Aortic smooth muscle cell (primary cell): ENCODE data around the gene PGLYRP4. TPM values are rescaled to one million over a fixed set of nuclear protein-coding genes. Genes with fewer than 3 reads are reported as not detected.

ENCODE experiments used
- total RNA-seq: library from RNA; depleted of rRNA; stranded (reverse); fragments of >200 nt; gene quantifications from 2 replicates; pipeline ENCODE4 v1.2.3, GENCODE V29; 2014

The PGLYRP4 gene, protein sequence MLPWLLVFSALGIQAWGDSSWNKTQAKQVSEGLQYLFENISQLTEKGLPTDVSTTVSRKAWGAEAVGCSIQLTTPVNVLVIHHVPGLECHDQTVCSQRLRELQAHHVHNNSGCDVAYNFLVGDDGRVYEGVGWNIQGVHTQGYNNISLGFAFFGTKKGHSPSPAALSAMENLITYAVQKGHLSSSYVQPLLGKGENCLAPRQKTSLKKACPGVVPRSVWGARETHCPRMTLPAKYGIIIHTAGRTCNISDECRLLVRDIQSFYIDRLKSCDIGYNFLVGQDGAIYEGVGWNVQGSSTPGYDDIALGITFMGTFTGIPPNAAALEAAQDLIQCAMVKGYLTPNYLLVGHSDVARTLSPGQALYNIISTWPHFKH
- total RNA-seq: not detected in 2 replicates

DNA sequence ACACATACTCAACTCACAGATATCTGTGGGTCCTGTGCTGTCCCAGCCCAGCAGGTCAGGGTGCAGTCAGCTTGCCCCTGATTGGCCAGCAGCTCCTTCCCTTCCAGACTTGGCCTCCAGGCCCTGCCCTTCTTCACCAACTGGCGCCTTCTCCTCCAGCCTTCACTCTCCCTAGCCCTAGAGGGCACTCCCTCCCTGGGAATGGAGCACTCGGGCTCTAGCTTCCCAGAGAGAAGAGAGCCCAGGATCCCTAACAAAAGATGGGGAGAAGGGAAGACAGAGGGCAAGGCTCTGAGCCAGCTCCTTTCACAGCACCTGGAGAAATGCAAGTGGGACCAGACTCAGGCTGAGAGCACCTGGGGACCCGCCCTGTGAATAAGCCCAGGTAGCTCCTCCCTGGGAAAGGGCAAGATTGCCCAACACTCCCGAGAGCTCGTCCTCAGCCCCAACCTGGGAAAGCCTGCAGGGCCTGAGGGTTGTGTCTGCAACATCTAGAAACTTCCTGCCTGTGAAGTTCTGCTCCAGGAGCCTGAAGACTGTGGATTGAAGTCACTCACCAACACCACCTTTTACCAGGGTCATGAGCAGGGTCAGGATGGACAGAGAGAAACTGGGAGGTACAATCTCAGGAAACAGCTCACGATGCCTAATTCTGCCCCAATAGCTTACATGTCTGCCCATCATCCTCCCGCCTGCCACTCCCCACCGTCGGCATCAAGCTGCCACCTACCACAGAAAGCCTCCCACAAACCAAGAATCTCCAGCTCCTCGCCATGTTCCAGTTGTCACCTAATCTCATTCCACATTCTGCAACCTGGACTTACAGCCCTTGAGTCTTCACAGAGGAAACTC, at the start of gene PGLYRP4:
Gene PGLYRP4, minus strand, starts transcription at position 331 of the 852 bp plus-strand sequence. CDS start 909 bp downstream, outside the sequence.

DNA sequence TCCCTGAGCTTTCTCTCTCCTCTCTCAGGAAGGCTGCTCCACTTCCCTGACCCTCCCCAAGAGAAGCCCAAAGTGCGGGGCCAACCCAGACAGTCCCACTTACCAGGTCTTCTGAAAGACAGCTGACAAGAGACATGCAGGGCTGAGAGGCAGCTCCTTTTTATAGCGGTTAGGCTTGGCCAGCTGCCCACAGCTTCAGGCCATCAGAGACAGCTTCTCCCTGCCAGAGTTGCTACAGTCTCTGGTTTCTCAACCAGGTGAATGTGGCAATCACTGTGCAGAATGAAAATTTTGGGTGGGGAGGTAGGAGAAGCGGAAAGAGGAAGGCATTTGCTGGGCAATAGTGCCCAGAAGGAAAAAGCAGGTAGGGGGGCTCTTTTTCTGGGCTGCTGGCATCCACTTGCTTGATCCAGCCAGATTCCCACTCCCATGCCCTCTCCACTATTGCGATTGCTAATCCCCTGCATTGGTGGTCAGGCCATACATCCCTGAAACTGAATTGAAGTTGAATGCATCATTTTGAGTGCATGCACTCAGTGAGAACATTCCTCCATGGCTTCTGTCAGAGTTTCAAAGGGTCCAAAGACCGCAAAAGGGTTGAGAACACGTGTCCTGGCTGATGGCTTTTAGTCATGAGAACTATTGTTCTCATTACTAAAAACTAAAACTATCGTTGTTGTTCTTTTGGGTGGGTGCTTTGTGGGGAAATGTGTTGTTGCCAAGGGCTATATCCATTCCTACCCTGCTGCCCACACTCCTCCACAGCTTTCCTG, 42.5 kb upstream of the PGLYRP4 start, which contains the start of gene S100A8:
Gene S100A8, minus strand, starts transcription at position 136 of the 773 bp plus-strand sequence. CDS start 538 bp downstream, outside the sequence.

DNA sequence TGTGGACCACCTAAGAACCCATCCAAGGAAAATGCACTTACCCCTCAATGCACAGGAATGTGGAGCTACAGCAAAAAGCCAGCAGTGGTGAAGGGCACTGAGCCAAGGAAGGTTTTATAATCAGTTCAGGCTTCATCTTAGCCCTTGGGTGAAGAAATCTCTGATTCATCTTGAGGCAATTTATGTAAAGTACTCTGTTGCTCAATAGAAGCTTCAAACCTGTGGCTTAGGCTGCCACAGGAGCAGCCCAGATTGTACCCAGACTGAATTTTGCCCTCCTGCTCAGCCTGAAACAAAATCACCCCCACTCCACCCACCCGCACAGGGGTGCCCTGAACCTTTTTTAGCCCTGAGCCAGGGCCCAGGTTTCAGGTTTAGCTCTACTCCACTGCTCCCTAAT, 26.9 kb upstream of the PGLYRP4 start, which contains the start of gene S100A12:
Gene S100A12, minus strand, starts transcription at position 111 of the 400 bp plus-strand sequence. CDS start 1,029 bp downstream, outside the sequence.

DNA sequence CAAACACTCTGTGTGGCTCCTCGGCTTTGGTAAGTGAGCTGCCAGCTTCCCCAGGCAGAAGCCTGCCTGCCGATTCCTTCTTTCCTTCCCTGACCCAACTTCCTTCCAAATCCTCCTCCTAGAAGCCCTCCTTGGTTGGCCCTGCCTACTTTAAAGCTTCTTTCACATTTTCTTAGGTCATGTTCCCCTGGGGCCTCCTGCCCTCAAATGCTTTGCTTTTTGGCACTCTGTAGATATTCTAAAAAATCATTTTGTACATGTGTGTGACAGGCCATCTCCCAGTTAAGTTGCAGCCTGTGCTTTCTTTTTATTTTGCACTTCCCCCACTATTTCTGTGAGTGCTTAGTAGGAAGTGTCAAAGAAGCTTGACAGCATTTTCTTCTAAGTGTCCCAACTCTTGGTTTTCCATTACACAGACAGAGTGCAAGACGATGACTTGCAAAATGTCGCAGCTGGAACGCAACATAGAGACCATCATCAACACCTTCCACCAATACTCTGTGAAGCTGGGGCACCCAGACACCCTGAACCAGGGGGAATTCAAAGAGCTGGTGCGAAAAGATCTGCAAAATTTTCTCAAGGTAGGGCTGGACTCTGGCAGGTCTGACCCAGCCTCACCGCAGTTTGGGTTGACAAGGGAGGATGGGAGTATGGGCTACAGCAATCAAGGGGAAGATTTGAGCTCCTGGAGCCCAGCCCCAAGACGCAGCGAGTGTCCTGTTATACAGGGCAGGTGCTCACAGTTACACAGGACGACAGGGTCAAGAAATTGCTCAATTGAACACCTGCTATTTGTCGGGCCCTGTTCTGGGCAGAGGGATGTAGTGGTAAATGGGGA, 9.4 kb upstream of the PGLYRP4 start, which contains the start of gene S100A9:
Gene S100A9, plus strand, starts transcription at position 2 of the 838 bp plus-strand sequence. Its CDS starts 430 bp downstream, at position 432.

DNA sequence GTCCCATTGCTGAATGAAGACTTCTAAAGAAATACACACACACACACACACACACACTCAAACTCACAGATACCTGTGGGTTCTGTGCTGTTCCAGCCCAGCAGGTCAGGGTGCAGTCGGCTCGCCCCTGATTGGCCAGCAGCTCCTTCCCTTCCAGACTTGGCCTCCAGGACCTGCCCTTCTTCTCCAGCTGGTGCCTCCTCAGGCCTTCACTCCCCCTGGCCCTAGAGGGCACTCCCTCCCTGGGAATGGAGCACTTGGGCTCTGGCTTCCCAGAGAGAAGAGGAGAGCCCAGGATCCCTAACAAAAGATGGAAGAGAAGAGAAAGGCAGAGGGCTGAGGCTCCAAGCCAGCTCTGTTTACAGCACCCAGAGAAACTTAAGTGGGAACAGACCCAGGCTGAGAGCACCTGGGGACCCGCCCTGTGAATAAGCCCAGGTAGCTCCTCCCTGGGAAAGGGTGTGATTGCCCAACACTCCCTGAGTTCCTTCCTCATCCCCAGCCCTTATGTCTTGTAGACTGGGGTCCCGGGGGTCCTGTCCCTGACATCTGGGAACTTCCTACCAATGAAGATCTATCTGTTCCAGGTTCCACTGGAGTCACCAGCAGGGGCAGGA, 36.0 kb downstream of the PGLYRP4 start, which contains the start of gene PGLYRP3:
Gene PGLYRP3, minus strand, starts transcription at position 383 of the 617 bp plus-strand sequence. CDS start 2,287 bp downstream, outside the sequence.

Other genes with a start within 250 kb of the PGLYRP4 start
- gene SPRR2F, start 235.3 kb downstream of the PGLYRP4 start, total RNA-seq: not detected in 2 replicates
- not detected in 2 replicates for gene SPRR2G, start 198.0 kb downstream of the PGLYRP4 start, total RNA-seq
- not detected in 2 replicates for gene LELP1, start 145.4 kb downstream of the PGLYRP4 start, total RNA-seq
- gene PRR9, start 131.3 kb downstream of the PGLYRP4 start, total RNA-seq: not detected in 2 replicates
- gene LORICRIN, start 89.2 kb downstream of the PGLYRP4 start, total RNA-seq: not detected in 2 replicates
- gene PGLYRP3, start 35.9 kb downstream of the PGLYRP4 start, total RNA-seq: not detected in 2 replicates
- 0.19 TPM in 1 of 2 replicates, not detected in the other for gene S100A9, start 9.0 kb upstream of the PGLYRP4 start, total RNA-seq
- not detected in 2 replicates for gene S100A12, start 26.8 kb upstream of the PGLYRP4 start, total RNA-seq
- gene S100A8, start 42.2 kb upstream of the PGLYRP4 start, total RNA-seq: not detected in 2 replicates
- not detected in 2 replicates for gene S100A7A, start 67.7 kb upstream of the PGLYRP4 start, total RNA-seq
- gene S100A7, start 111.8 kb upstream of the PGLYRP4 start, total RNA-seq: not detected in 2 replicates
- gene S100A6, start 187.2 kb upstream of the PGLYRP4 start, total RNA-seq: 2,220 and 2,797 TPM in 2 replicates
- 0.26 and 0.62 TPM in 2 replicates for gene S100A5, start 192.1 kb upstream of the PGLYRP4 start, total RNA-seq
- gene S100A4, start 197.0 kb upstream of the PGLYRP4 start, total RNA-seq: 462 and 473 TPM in 2 replicates
- gene S100A3, start 200.4 kb upstream of the PGLYRP4 start, total RNA-seq: 8.1 and 13.3 TPM in 2 replicates
- gene S100A2, start 217.0 kb upstream of the PGLYRP4 start, total RNA-seq: 2.4 and 4.0 TPM in 2 replicates